ENCODE data around the gene NR1H4. TPM values are rescaled to one million over a fixed set of nuclear protein-coding genes. Genes with fewer than 3 reads are reported as not detected.

The NR1H4 gene
- total and polyA plus RNA-seq, 2 of the 13 experiments (the other 11 are each of a cell fraction or from before 2014, with no cell fraction given): 27.3 to 114 TPM

- TF ChIP-seq HOXA9 (CRISPR knock-in tag; IDR thresholded peaks at IDR 0.05; ENCODE audit: borderline replicate concordance) (no peak), AHR (CRISPR knock-in tag; IDR thresholded peaks at IDR 0.05) (no peak), ZNF841 (CRISPR knock-in tag; IDR thresholded peaks at IDR 0.05; ENCODE audit: borderline replicate concordance) (no peak), ZNF550 (CRISPR knock-in tag; IDR thresholded peaks at IDR 0.05; ENCODE audit: borderline replicate concordance) (no peak), ZNF850 (CRISPR knock-in tag; conservative IDR thresholded peaks at IDR 0.05) (no peak), FOXA3 (CRISPR knock-in tag; IDR thresholded peaks at IDR 0.05) (0 out of 2 replicates have a peak, but pooled peaks have one; percentile 18), DR1 (CRISPR knock-in tag; IDR thresholded peaks at IDR 0.05) (no peak), ETV6 (CRISPR knock-in tag; conservative IDR thresholded peaks at IDR 0.05) (no peak), YEATS2 (CRISPR knock-in tag; IDR thresholded peaks at IDR 0.05; ENCODE audit: borderline replicate concordance) (no peak), ZBTB34 (CRISPR knock-in tag; IDR thresholded peaks at IDR 0.05) (no peak), ZNF639 (CRISPR knock-in tag; conservative IDR thresholded peaks at IDR 0.05) (no peak), TBP (CRISPR knock-in tag; IDR thresholded peaks at IDR 0.05) (no peak), ZZZ3 (CRISPR knock-in tag; IDR thresholded peaks at IDR 0.05; ENCODE audit: borderline replicate concordance) (no peak), ZNF549 (CRISPR knock-in tag; IDR thresholded peaks at IDR 0.05) (no peak), SNAPC2 (CRISPR knock-in tag; IDR thresholded peaks at IDR 0.05) (no peak), ZNF644 (CRISPR knock-in tag; IDR thresholded peaks at IDR 0.05; ENCODE audit: low read depth) (no peak), SMAD3 (CRISPR knock-in tag; IDR thresholded peaks at IDR 0.05) (0 out of 2 replicates have a peak, but pooled peaks have one; percentile 19), ZNF589 (CRISPR knock-in tag; conservative IDR thresholded peaks at IDR 0.05) (no peak)
- TF ChIP-seq, protein P1, sequence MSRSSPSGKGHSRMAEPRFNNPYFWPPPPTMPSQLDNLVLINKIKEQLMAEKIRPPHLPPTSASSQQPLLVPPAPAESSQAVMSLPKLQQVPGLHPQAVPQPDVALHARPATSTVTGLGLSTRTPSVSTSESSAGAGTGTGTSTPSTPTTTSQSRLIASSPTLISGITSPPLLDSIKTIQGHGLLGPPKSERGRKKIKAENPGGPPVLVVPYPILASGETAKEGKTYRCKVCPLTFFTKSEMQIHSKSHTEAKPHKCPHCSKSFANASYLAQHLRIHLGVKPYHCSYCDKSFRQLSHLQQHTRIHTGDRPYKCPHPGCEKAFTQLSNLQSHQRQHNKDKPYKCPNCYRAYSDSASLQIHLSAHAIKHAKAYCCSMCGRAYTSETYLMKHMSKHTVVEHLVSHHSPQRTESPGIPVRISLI (CRISPR knock-in tag; IDR thresholded peaks at IDR 0.05; ENCODE audit: borderline replicate concordance): no peak
- TF ChIP-seq, protein P2, sequence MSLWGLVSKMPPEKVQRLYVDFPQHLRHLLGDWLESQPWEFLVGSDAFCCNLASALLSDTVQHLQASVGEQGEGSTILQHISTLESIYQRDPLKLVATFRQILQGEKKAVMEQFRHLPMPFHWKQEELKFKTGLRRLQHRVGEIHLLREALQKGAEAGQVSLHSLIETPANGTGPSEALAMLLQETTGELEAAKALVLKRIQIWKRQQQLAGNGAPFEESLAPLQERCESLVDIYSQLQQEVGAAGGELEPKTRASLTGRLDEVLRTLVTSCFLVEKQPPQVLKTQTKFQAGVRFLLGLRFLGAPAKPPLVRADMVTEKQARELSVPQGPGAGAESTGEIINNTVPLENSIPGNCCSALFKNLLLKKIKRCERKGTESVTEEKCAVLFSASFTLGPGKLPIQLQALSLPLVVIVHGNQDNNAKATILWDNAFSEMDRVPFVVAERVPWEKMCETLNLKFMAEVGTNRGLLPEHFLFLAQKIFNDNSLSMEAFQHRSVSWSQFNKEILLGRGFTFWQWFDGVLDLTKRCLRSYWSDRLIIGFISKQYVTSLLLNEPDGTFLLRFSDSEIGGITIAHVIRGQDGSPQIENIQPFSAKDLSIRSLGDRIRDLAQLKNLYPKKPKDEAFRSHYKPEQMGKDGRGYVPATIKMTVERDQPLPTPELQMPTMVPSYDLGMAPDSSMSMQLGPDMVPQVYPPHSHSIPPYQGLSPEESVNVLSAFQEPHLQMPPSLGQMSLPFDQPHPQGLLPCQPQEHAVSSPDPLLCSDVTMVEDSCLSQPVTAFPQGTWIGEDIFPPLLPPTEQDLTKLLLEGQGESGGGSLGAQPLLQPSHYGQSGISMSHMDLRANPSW (CRISPR knock-in tag; IDR thresholded peaks at IDR 0.05; ENCODE audit: borderline replicate concordance): no peak
- TF ChIP-seq, protein P3, sequence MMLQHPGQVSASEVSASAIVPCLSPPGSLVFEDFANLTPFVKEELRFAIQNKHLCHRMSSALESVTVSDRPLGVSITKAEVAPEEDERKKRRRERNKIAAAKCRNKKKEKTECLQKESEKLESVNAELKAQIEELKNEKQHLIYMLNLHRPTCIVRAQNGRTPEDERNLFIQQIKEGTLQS (CRISPR knock-in tag; IDR thresholded peaks at IDR 0.05): no peak
- TF ChIP-seq, protein P4, sequence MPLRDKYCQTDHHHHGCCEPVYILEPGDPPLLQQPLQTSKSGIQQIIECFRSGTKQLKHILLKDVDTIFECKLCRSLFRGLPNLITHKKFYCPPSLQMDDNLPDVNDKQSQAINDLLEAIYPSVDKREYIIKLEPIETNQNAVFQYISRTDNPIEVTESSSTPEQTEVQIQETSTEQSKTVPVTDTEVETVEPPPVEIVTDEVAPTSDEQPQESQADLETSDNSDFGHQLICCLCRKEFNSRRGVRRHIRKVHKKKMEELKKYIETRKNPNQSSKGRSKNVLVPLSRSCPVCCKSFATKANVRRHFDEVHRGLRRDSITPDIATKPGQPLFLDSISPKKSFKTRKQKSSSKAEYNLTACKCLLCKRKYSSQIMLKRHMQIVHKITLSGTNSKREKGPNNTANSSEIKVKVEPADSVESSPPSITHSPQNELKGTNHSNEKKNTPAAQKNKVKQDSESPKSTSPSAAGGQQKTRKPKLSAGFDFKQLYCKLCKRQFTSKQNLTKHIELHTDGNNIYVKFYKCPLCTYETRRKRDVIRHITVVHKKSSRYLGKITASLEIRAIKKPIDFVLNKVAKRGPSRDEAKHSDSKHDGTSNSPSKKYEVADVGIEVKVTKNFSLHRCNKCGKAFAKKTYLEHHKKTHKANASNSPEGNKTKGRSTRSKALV (CRISPR knock-in tag; IDR thresholded peaks at IDR 0.05): no peak
Observed at GRCh38 chr12:100554608-100555077, 81.0 kb downstream of the NR1H4 start (continued).
